SH-SY5Y (cell line): ENCODE measurements around the gene PDE4B.

ENCODE experiments used
- GATA2 ChIP-seq: IDR thresholded peaks from 2 replicates; pipeline ENCODE4 v1.6.1; 2011; ENCODE audit warnings: mild to moderate bottlenecking, low read depth, low read length
- GATA3 ChIP-seq: IDR thresholded peaks from 2 replicates; pipeline ENCODE4 v1.6.1; 2011; ENCODE audit warnings: low read depth, mild to moderate bottlenecking, low read length, moderate library complexity

DNA sequence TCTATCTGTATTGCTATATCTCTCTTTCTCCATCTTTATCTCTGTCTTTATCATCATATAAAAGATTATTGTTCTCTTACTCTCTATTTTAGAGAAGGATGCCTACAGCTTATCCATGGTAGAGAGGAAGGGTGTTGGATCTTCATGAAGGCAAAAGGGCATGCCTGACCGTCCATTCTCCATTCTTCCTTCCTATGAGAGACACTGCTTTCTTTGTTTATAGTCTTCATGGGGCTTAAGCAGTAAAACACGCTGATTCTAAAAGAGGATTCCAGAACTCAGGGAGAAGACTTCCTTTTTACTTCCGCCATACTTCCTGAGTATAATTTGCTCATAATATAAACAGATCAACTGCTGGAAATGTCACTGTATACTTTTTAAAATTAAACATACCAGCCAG lies 44.0 kb downstream of the PDE4B start:
- TF ChIP-seq GATA2 (no peak), GATA3 (no peak)
